NCI-H446 treated with DMSO at 0.1 percent for 48 hours (cell line): ENCODE measurements around the gene RSRP1.
"Not testable (repeated sequence)": the region's sequence is repeated elsewhere in the genome, so short reads cannot be mapped to it uniquely, and the experiment has no call there.

ENCODE experiments used
- DNase-seq: peaks from one replicate; lab custom pipeline; 2025; lab: John Stamatoyannopoulos, UW

RSRP1 gene

DNA sequence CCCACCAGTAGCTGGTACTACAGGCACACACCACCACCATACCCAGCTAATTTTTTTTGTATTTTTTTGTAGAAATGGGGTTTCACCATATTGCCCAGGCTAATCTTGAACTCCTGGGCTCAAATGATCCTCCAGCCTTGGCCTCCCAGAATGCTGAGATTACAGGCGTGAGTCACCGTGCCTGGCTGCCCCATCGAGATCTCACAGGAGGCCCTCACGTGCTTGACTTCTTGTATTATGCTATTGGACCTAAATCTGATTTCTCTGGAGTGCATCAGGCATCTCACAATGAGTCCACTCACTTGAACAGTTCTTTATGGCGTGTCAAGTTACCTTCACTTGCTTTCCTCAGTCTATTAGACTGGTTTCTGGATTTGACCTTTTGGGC is 9.3 kb upstream of the RSRP1 start:
- DNase-seq = no peak

DNA sequence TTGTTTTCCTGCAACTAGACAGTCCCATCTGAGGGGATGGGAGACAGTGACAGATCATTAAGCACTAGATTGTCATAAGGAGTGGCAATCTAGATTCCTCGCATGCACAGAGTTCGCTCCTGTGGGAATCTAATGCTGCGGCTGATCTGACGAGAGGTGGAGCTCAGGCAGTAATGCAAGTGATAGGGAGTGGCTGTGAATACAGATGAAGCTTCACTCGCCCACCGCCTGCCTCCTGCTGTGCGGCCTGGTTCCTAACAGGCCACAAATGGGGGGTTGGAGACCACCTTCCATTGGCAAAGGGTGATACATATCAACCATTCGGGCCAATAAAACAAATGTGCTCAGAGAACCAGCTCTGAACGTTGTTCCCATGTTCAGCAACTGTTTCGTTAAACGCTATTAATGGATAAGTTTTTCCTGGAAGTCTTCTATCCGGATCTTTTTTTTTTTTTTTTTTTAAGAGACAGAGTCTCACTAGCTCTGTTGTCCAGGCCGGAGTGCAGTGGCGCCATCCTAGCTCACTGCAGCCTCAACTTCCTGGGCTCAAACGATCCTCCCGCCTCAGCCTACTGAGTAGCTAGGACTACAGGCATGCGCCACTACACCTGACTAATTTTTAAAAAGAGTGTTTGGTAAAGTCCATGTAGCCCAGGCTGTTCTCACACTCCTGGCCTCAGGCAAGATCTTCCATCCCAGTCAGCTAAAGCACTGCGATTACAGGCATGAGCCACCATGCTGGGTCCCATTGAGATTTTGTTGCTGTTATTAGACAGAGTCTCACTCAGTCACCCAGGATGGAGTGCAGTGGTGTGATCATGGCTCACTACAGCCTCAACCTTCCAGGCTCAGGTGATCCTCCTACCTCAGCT is 8.7 kb upstream of the RSRP1 start:
- DNase-seq = no peak

DNA sequence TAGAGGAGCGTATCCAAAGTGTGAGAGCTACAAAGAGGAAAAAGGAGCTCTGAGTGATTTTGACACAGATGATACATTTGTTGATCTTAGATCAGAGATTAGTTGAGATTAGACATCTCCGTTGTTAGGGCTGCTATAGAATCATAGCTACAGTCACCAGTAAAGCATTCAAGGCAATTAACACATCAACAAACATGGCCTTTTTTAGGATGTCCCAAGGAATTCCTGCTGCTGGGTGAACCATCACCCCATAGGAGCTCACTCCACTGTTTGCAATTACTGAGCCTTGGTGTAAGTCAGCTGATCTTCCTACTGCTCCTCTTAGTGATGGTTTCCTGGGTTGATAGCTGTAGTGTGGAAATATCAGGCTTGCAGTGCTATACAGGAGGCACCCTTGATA is 6.7 kb upstream of the RSRP1 start:
- DNase-seq = no peak

DNA sequence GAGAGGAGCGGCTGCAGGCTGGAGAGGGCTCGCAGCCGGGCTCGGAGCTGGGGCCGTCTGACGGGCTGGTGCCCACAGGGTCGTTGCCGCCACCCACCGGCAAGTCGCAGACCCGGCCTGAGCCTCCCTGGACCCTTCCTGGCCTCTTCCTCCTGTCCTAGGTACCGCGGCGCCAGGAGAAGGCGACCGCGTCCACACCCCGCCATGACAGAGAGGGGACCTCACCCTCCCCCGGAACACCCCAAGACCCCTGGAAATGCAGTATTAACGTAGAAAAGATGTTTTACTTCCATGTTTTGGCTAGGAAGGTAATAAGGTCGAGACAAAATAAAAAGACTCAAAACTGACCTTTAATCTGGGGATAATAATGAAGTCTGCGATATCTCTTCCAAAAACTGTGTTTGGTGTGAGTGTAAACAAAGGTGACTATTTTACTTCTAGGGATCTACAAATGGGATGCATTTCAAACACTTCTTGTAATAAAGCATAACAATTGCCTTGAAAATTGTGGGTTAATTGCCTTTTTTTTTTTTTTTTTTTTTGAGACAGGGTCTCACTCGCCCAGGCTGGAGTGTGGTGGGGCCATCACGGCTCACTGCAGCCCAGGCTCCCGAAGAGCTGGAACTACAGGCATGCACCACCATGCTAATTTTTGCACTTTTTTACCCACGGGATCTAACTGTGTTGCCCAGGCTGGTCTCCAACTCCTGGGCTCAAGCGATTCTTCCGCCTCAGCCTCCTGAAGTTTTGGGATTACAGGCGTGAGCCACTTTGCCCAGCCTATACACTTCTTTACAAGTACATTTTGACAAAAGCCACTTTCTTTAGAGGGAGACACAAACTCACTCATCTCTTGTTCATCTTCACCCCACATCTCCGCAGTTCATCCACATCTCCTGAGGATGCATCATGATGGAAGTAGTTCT is 838 bp upstream of the RSRP1 start:
- no peak for DNase-seq

DNA sequence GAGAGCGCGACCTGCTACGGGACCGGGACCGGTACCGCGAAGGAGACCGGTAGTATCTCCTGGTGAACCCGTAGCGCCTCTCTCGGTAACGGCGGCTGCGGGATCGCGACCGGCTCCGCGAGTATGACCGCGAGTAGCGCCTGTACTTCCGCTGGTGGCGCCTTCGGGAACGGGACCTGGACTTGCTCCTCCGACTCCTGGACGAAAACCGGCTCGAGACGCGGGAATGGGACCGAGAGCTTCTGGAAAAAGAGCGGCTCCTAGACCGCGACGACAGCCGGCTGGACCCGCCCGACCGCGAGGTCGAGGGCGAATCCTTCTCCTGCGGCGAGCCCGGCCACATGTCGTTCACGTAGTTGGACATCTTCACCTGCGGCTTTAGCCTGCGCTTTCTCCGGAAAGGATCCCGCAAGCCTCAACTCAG is 642 bp downstream of the RSRP1 start:
- no peak for DNase-seq

DNA sequence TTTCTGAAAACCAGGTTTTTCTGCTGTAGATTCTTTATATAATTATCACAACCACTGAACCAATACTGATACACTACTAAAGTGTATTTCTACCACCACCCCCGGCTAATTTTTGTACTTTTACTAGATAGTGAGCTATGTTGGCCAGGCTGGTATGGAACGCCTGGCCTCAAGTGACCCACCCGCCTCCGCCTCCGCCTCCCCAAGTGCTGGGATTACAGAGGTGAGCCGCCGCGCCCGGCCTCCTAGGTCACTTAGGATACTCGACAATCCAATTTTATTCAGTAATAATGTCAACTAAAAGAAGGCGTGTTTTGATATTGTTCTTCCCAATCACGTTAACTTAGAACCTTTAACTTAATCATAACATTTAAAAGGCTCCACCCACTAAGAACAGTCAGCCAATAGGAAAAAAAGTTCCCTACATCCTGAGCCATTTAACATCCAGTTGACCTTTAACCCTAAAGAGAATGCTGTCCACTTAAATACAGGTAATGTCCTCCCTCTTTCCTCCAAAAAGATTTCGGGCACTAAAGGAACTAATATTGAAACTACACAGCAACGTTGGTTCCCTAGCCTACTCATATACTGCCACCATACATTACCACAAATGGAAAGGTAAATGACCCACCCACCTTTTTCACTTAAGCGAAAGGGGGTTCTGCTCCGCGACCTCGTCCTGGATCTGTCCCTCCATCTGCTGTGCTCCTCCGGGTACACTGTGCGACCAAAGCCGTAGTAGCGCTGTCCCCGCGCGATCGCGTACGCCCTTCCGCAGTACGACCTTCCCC is 1.2 kb downstream of the RSRP1 start:
- DNase-seq = no peak

DNA sequence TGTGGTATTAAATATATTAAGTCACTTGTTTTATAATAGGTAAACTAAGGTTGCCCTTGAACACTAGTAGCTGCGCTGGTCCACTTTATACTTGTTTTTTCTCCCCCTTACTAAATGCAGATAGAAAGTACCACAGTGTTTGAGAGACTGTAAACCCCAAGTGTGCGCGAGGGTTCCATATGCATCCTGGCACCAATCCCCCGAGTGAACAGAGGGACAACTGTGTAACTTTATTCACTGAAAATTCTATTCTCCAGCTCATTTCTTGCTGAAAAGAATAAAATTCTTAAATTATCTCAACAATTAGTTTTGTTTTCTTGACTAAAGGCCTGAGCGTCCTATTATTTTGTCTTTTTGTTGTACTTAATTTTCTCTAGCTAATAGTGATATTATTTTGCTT is 1.9 kb downstream of the RSRP1 start:
- DNase-seq = no peak

DNA sequence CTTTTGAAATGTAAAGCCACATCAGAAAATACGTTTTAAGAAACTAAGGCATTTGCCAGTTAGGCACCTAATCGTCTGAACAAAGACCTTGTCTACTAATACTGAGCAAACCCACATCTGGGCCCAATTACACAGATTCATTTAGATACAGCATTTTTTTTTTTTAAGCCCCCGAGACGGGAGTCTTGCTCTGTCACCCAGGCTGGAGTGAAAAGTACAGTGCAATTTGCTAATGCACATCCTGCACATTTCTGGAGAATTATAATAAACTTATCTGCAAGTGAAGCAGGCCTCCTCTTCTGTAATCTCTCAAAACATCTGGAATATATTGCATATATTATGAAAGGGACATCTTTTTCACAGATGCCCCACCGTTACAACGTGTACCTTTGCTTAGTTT is 3.3 kb downstream of the RSRP1 start:
- no peak for DNase-seq

DNA sequence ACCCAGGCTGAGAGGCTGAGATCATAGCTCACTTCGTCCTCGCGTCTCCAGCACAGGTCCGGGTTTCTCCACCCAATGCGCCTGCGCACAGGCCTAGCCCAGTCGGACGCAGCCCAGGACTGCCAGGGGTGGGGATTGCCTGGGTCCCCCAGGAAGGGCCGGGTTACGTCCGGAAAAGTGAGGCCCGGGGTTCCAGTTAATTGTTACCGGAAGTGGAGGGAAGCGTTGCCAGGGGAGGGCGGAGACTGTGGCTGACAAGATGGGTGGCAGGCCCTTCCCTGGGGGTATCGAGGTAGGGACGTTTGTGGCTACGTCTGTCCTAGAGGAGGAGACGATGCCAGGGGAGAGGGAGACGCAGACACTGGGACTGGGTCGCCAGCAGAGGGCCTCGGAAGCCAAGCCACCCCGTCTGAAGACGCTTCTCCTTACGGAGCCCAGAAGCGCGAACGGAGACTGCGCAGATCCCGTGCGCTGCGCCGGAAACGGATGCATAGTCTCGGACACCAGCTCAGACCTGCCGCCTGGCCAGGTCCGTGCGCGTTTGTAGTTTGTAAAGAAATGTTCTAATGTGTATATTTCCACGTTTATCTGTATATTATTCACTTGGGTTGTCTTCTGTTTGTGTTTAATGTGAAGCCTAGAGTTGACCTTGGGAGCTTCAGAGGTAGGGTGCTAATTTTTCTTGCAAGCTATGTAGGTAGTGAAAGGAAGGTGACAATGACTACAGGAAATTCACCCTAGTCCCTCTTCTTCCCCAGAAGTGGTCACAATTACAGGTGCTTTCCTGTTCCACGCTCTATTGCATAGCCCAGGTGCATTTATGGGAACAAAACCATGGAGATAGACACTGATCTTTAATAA is 7.3 kb downstream of the RSRP1 start:
- no peak for DNase-seq

DNA sequence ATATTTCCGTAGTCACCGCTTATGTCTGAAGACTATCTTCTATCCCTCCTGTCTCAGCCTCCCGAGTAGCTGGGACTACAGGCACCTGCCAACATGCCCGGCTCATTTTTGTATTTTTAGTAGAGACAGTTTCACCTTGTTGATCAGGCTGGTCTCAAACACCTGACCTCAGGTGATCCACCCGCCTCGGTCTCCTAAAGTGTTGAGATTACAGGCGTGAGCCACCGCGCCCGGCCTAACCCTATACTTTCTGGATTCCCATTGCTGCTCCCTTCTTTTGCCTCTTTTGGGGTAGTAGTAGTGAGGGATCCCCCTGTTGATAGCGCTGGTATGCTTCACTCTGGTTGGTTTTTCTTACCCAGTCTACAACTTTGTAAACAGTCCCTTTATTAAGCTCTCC is 9.2 kb downstream of the RSRP1 start:
- no peak for DNase-seq

DNA sequence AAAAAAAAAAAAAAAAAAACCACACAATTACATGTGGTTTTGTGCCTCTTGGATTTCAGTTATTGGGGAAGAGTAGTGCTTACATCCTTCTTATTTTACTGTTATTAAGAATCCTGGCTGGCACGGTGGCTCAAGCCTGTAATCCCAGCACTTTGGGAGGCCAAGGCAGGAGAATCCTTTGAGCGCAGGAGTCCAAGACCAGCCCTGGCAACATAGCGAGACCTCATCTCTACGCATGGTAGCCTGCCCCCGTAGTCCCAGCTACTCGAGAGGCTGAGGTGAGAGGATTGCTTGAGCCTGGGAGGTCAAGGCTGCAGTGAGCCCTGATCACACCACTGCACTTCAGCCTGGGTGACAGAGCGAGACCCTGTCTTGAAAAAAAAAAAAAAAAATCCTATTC is 11.0 kb downstream of the RSRP1 start:
- DNase-seq = not testable (repeated sequence)

DNA sequence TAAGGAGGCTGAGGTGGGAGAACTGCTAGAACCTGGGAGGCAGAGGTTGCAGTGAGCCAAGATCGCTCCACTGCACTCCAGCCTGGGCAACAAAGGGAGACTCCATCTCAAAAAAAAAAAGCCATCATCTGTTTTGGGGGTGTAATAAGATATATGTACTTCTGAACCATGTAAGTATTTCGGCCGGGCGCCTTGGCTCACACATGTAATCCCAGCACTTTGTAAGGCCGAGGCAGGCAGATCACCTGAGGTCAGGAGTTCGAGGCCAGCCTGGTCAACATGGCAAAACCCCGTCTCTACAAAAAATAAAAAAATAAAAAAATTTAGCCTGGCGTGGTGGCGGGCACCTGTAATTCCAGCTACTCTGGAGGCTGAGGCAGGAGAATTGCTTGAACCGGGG is 11.8 kb downstream of the RSRP1 start:
- not testable (repeated sequence) for DNase-seq

DNA sequence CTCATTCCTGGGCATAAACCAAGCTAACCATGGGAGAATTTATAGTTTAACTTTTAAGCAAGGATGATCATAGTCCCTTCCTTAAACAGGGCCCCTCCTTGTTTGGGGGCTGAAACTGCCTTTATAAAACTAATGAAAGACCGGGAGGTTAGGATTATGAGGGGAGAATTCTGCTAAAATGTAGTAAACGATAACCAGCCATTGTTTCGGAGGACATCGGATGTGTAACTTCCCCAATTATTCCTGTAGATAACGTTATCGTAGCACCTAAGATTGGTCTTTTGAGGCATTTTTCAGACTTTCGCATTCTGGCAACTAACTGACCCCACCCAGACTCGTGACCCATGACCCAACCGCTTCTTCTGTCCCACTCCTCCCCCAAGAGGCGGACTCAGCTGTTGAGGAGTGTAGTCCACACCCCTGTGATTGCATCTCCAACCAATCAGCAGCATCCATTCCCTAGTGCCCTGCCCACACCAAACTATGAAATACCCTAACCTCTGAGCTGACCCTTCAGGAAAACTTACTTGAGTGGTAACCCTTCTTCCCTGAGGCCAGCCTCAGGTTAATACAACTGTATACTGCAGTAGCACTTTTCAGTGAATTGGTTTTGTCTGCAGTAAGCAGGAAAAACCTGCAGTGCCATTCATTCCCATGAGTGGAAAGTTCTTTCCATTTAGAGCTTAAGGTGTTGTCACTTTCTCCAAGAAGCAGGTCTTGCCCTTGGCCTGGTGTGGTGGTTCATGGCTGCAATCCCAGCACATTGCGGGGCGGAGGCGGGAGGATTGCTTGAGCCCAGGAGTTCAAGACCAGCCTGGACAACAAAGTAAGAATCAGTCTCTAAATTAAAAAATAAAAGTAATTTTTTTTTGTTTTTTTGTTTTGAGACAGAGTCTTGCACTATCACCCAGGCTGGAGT is 14.1 kb downstream of the RSRP1 start:
- DNase-seq = no peak

DNA sequence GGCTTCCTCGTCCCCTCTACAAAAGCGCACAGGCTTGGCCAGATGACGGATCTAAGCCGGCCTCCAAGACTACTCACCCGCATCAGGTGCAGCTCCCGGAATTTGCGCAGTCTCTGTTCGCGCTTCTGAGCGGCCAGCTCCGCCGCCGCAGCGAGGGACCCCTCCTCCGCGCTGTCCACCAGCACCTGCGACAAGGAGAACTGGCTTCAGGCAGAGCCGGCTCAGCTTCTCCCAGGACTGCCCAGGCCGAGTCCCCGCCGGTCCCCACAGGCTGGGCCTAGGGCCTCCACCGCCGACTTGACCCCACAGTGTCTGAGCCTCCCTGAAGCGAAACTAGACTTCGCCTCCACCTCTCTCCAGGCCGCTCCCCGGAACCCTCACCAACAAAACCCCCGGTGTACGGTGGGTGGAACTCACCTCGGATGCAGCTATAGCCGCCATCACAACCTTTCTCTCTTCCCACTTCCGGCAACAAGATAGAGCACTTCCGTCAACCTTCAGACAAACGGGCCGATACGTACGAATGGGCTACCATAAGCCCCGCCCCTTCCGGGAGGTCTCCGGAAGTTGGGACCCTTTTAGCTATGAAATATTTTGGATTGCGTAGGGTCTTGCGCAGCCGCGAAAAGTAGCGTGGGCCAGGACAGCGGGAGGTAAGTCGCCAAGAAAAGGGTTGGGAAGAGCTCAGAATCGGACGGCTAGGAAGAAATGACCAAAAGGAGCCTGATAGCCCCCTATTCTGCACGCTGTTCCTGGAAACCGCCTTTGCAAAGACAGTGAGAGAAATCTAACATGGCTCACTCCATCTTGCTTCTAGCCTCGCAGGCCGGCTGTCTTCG is 15.0 kb downstream of the RSRP1 start, which contains the start of gene SYF2:
TSS of gene SYF2 (minus strand) at position 476 of the 839 bp plus-strand sequence. CDS start at position 441, 35 bp downstream.
- peak; percentile 91 for DNase-seq

DNA sequence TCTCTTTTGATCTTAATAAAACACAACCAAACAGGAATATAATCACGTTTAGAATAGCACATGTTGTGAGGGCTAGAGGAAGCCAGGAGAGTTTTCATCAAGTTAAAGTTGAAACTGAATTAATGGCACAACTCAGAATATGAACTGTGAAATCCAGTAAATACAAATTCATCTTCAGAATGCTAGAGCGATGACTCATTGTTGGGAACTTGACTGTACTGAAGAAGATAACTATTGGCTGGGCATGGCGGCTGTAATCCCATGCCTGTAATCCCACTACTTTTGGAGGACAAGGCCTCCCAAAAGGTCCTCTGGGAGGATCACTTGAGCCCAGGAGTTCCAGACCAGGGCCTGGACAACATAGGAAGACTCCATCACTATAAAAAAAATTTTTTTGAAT is 23.8 kb downstream of the RSRP1 start:
- no peak for DNase-seq

DNA sequence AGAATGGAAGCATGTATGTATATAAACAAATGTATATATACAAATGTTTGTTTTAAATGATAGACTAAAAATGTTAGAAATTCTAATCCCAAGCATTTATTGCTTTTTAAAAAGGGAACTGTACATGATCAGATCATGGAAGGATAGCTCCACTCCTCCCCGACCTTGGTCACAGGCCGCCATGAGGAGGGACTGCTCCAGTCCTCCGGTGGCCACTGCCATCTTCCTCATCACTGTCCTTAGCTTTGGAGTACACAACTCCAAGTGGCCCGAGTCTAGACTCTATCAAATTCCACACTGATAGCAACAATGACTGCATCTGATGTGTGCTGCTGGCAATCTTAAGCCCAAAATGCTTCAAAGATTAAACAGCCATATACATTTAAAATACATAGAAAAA is 24.6 kb downstream of the RSRP1 start:
- no peak for DNase-seq

DNA sequence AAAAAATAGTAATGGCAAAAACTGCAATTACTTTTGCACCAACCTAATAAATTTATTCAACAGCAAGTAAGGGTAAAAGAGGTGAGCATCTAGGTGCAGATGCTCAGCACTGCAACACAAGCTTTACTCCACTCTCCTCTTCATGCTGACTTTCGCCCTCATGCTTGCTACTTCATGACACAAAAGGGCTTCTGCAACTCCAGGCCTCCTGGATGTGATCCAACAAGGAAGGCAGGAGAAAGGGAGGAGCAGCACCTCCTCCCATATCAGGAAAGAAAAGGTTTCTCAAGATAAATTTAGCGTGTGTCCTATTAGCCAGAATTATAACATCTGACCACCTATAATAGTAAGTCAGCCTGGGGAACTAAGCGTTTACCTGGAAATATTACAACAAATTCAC is 26.6 kb downstream of the RSRP1 start:
- DNase-seq = no peak

DNA sequence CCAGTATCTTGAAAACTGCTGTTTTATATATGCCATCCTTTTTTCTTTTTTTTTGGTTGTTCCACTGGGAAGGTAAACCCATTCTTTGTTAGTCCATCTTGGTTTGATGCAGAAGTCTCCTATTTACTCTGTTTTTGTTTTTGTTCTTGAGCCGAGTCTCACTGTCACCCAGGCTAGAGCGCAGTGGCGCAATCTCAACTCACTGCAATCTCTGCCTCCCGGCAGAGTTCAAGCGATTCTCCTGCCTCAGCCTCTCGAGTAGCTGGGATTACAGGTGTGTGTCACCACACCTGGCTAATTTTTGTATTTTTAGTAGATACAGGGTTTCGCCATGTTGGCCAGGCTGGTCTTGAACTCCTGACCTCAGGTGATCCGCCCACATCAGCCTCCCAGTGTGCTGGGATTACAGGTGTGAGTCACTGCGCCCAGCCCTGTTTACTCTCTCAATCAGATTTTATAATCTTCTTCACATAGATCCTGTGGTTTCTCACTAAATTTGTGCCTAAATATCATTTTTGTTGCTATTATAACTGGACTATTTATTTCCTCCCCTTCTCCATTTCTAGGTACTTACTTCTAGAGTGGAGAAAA is 27.5 kb downstream of the RSRP1 start:
- no peak for DNase-seq
